HepG2 (cell line): ENCODE results near the gene RIPK3.

Experiments used
- CBX5 ChIP-seq: sonication (generic); formaldehyde crosslinking; IDR thresholded peaks from 2 replicates; pipeline ENCODE4 v1.4.0; 2020; ENCODE audit warnings: missing genetic modification reagents, borderline replicate concordance
- SMARCE1 ChIP-seq: fragments of 450-650 bp; IDR thresholded peaks from 2 replicates; pipeline ENCODE4 v1.6.1; 2017; ENCODE audit warnings: borderline replicate concordance
- TARDBP ChIP-seq: sonication (generic); formaldehyde crosslinking; IDR thresholded peaks from 2 replicates; pipeline ENCODE4 v1.8.0; 2022; ENCODE audit warnings: mild to moderate bottlenecking, missing genetic modification reagents
- ZFX ChIP-seq: sonication (generic); formaldehyde crosslinking; IDR thresholded peaks from 2 replicates; pipeline ENCODE4 v1.4.0; 2020; ENCODE audit warnings: mild to moderate bottlenecking, low read depth, missing genetic modification reagents, moderate library complexity
- TF ChIP-seq, protein P1 (sequence below): sonication (generic); formaldehyde crosslinking; IDR thresholded peaks from 2 replicates; pipeline ENCODE4 v1.4.0; 2020; ENCODE audit warnings: missing genetic modification reagents
- TF ChIP-seq, protein P2 (sequence below): sonication (generic); formaldehyde crosslinking; IDR thresholded peaks from 2 replicates; pipeline ENCODE4 v1.8.0; 2022; ENCODE audit warnings: mild to moderate bottlenecking, missing genetic modification reagents, moderate library complexity
- TF ChIP-seq, protein P3 (sequence below): fragments of 450-650 bp; IDR thresholded peaks from 2 replicates; pipeline ENCODE4 v1.6.1; 2016
- TF ChIP-seq, protein P4 (sequence below): sonication (generic); formaldehyde crosslinking; IDR thresholded peaks from 2 replicates; pipeline ENCODE4 v1.8.1; 2023; ENCODE audit warnings: missing genetic modification reagents, inconsistent platforms, borderline replicate concordance

DNA sequence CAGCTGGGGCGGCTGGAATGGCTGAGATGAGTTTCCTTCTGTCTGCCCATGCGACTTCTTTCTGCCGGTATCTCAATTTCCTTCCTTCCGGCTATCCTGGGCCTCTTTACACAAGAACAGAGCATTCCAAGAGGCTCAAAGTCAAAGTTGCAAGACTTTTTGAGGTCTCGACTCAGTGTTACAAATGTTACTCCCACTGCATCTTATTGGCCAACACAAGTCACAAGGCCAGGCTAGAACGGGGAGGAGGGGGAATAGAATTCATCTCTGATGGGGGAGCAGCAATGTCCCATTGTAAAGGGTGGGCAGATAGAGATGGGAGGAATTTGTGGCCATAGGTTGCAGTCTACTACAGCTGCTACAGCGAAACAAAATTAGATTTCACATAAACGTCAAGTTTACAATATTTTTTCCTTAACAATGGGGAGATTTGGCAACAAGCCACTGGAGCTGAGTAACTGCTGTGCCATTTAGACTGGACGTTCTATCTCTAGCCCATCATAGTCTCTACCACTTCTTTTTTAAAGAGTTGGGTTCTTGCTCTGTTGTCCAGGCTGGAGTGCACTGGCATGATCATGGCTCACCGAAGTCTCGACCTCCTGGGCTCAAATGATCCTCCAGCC is 49.5 kb upstream of the RIPK3 start:
- TF ChIP-seq CBX5 (CRISPR knock-in tag) = no peak
- no peak for TF ChIP-seq SMARCE1
- TF ChIP-seq, protein P1, sequence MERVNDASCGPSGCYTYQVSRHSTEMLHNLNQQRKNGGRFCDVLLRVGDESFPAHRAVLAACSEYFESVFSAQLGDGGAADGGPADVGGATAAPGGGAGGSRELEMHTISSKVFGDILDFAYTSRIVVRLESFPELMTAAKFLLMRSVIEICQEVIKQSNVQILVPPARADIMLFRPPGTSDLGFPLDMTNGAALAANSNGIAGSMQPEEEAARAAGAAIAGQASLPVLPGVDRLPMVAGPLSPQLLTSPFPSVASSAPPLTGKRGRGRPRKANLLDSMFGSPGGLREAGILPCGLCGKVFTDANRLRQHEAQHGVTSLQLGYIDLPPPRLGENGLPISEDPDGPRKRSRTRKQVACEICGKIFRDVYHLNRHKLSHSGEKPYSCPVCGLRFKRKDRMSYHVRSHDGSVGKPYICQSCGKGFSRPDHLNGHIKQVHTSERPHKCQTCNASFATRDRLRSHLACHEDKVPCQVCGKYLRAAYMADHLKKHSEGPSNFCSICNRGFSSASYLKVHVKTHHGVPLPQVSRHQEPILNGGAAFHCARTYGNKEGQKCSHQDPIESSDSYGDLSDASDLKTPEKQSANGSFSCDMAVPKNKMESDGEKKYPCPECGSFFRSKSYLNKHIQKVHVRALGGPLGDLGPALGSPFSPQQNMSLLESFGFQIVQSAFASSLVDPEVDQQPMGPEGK (CRISPR knock-in tag) = no peak
- TF ChIP-seq, protein P2, sequence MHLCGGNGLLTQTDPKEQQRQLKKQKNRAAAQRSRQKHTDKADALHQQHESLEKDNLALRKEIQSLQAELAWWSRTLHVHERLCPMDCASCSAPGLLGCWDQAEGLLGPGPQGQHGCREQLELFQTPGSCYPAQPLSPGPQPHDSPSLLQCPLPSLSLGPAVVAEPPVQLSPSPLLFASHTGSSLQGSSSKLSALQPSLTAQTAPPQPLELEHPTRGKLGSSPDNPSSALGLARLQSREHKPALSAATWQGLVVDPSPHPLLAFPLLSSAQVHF (CRISPR knock-in tag) = no peak
- TF ChIP-seq, protein P3, sequence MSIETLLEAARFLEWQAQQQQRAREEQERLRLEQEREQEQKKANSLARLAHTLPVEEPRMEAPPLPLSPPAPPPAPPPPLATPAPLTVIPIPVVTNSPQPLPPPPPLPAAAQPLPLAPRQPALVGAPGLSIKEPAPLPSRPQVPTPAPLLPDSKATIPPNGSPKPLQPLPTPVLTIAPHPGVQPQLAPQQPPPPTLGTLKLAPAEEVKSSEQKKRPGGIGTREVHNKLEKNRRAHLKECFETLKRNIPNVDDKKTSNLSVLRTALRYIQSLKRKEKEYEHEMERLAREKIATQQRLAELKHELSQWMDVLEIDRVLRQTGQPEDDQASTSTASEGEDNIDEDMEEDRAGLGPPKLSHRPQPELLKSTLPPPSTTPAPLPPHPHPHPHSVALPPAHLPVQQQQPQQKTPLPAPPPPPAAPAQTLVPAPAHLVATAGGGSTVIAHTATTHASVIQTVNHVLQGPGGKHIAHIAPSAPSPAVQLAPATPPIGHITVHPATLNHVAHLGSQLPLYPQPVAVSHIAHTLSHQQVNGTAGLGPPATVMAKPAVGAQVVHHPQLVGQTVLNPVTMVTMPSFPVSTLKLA = no peak
- TF ChIP-seq TARDBP (CRISPR knock-in tag) = no peak
- TF ChIP-seq, protein P4, sequence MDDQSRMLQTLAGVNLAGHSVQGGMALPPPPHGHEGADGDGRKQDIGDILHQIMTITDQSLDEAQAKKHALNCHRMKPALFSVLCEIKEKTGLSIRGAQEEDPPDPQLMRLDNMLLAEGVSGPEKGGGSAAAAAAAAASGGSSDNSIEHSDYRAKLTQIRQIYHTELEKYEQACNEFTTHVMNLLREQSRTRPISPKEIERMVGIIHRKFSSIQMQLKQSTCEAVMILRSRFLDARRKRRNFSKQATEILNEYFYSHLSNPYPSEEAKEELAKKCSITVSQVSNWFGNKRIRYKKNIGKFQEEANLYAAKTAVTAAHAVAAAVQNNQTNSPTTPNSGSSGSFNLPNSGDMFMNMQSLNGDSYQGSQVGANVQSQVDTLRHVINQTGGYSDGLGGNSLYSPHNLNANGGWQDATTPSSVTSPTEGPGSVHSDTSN (CRISPR knock-in tag) = no peak
- no peak for TF ChIP-seq ZFX (CRISPR knock-in tag)
